HG03196 (cell line): ENCODE measurements around the gene CABP1.

Experiments used
- ATAC-seq: cut with Tn5 transposase; IDR thresholded peaks from one replicate; pipeline ENCODE4 v1.9.1; 2021; ENCODE audit not compliant: unreplicated experiment

CABP1 gene

DNA sequence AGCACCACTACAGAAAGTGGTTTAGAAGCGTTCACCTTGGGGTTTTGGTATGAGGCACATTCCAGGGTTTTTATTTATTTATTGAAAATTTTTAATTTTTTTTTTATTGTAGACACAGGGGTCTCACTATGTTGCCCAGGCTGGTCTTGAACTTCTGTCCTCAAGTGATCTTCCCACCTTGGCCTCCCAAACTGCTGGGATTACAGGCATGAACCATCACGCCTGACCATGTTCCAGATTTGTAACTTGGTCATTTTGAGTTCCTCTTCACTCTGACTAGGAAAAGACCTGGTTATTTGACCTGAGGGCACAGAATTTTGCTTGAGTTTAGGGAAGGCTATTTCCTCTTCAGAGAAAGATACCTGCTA is 49.6 kb downstream of the CABP1 start:
- ATAC-seq: no peak

DNA sequence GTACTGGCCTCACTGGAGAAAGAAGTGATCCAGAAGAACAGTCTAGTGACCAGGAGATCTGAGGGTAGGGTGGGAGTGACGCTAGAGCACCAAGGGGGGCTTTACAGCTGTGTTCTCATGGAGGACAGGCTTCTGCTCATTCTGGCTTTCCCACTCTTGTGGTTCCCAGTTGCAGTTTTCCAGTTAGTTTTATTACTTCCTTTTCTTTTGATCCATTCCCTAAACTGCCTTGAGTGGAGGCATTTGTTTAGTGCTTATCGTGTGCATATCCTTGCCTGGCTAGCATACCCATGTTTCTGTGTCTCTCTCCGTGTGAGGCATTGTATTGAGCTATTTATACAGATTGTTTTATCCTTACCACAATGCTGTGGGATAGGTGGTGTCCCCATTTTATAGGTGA is 50.6 kb downstream of the CABP1 start:
- no peak for ATAC-seq

DNA sequence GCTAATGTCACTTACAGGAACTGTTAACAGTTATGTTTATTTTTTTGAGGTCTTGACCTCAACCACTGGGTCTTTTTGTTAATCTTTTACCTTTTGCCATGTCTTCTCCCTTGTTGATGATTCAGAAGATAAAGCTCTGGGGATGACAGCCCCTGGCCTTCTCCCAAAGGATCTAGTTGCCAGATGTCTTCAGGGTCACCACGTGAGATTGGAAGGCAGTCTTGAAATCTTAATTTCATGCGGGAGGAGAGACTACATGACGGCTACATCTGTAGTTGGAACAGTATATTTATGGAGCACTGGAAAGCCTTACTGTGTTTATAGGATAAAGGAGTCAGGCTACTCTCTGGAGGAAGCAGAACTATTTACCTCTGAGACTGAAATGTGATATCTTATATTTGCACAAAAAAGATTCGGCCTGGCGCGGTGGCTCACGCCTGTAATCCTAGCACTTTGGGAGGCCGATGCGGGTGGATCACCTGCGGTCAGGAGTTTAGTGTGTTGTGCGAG is 52.2 kb downstream of the CABP1 start:
- no peak for ATAC-seq

DNA sequence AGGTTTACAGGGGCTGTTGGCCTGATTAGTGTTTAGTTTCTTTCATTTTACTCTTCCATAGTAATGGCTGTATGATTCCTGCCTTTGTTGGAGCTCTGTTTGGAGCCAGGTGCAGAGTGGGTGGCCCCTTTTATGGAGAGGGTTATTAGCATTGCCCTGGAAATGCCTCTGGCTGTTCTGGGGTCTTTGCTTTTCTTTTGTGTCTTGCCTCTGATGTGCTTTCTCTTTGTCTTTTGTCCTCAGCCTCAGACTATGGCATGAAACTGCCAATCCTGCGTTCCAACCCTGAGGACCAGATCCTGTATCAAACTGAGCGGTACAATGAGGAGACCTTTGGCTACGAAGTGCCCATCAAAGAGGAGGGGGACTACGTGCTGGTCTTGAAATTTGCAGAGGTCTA is 53.4 kb downstream of the CABP1 start:
- ATAC-seq: no peak

DNA sequence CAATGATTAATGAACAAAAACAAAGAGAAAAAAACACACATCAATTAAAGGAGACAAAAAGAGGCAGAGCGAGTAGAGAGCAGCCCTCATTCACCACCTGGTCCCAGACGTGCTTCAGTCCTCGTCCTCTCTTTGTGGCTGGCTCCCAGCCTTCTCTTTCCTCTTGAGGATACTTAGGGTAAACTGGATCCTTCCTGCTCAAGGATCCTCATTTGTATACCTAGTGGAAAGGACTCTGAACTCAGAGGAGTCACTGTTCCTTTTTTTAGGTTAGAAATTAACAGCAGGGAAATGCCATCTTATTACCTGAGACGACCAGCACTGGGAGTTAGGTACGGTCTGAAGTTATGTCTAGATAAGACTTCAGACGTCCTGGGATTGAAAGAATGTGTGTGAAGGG is 56.2 kb downstream of the CABP1 start:
- no peak for ATAC-seq

DNA sequence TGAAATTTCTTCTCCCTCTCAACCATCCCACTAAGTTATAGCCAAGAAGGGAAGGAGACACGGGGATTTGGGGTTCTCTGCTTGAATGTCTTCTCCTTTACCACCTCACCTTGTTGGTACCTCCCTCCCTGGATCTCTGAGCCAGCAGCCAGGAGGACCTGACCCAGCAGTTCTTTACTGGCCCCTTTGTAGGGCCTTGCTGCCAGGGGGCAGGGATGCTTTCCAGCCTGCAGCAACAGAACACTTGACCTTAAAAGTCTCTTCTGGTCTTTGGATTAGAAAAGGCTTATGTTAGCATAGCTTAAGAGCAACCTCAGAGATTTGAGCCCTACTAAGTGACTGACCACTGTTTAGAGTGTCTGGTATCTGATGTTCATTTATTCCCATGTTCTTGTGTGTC is 56.9 kb downstream of the CABP1 start:
- no peak for ATAC-seq

DNA sequence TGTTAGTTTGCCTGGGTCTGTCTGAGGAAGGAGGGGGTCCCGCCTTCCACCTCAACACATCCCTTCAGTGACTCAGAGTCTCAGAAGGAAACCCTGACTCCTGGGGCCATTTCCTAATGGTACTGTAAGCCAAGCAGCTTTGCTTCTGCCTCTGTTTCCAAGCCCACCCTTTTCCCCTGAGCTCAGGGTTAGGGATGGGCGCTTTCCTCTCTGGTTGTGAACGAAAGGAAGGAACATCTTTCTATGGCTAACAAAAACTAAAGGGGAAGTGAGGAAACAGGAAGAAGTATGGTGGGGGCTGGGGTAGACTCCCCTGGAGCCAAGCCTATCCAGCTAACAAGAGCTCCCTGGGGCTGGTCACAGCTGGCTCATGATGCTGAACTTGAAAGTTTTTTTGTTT is 58.2 kb downstream of the CABP1 start:
- no peak for ATAC-seq

DNA sequence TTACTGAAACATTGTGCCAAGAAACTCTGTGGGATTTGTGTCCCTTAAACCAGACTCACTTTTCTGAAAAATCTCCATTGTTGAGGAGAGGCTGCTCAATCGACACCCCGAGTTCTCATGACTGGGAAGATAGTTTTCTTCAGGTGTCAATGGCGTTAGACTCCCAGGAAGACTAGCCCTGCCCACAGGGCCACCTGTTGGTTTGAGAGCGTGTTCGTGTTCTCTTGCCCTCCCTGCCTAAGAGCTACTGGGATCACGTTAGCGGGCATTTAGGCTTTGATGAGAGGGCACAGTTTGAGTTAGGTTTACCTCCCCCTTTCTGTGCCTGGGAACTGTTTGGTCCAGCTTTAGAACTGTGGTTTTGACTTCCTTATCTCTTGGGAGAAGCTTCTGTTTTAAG is 59.1 kb downstream of the CABP1 start:
- ATAC-seq: no peak

DNA sequence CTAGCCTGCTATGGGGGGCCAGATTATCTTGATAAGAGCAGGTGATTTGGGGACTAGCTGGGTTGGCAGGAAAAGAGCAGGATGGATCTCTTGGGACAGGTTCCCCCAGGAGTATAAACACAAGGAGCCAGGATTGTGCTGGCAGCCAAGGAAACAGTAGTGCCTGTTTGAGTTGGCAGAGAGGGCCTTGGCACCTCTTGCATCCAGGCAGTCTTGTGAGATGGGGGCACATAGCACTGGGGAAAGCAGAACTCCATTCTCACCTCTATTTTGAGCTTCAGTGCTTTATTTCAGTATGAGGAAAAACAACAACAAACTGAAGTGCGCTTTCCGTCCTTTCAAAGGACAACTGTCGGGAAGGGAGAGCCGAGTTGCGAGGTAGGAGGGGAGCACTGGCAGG is 60.5 kb downstream of the CABP1 start:
- no peak for ATAC-seq

DNA sequence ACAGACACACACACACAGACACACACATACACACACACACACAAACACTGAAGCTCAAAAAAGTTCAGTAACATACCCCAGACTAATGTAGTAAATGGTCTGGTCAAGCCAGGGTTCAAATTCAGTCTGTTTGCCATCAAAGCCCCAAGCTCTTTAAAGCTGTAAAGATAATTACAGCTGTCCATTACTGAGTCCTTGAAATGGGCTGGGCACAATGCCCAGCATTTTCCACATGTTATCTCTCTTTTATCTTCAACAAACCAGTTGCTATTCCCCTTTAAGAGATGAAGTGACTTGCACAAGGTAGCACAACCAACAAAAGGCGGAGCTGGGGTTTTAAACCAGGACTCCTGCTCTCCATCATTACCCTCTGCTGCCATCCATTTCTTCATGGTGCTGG is 62.2 kb downstream of the CABP1 start:
- ATAC-seq: no peak

DNA sequence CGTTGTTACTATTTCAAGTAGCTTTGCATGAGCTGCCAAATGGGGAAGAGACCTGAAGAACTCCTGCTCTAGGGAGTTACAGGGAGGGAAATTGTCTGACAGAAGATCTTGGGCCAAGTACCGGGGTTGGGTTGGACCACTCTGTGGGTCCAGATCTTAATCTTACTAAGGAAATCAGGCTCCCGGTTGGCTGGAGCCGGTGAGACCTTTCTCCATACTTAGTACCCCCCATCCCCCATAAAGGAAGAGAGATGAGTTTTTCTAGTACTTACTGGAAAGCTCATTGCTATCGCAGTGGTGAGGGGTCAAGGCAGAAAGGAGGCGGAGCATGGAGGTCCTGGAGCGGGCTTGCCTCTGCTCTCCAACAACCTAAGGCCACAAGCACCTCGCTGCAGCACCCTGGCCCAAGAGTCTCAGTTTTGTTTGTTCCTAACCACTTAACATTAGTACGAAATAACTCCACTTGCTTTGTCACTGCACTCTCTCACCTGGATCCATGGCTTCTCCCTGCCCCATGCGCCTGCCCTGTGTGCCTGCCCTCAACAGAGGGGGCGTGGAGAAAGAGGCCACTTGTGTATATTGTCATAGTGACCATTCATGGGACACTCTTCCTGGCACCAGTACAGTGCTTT is 63.0 kb downstream of the CABP1 start:
- ATAC-seq: no peak

DNA sequence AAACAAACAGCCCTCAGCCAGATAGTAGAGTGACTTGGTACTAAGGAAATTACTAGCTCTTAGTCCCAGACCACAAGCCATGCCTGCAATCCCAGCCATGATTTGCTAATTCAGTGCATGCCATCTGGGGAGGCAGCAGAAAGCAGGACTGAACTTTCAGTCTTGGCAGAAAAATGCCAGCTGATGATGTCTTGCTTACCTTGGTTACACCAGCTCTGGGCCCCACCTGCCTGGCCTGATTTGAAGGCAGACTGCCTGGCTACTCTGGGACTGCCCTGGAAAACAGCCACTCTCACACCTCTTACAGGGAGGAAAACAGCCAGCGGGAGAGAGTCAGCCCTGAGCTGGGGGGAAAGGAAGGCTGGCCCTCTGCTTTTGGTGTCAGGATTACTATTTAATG is 65.2 kb downstream of the CABP1 start:
- ATAC-seq: no peak

DNA sequence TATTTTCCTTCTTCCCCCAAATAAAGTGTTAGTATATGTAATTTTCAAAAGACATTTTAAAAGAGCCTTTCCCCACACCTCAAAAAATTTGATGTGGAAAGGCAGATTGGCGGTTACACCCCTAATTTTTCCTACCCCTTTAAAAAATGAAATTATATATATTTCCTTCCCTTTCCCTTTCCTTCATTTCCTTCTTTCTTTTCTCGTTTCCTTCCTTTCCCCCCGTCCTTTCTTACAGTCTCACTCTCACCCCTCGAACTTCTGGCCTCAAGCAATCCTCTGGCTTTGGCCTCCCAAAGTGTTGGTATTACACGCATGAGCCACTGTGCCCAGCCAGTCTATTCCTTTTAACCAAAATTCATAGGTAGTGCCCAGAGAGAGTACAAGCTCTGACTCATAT is 65.6 kb downstream of the CABP1 start:
- ATAC-seq: no peak

DNA sequence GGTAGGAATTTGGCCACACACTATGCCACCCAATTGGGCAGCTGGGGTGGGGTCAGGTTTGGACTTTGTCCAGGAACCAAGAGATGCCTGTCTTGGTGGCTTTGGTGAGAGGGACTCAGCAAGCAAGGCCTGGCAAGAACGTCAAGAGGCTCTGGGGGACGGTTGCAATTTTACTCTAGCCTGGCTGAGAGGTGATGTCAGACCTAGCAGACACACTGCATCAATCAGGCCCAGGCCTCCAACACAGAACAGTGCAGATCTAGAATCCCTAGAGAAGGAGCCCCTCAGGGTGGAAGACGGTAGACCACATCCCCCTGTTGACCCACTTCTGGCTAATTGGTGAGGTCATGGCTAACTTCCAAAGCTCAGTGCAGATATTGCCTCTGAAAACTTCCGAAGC is 68.2 kb downstream of the CABP1 start:
- no peak for ATAC-seq

DNA sequence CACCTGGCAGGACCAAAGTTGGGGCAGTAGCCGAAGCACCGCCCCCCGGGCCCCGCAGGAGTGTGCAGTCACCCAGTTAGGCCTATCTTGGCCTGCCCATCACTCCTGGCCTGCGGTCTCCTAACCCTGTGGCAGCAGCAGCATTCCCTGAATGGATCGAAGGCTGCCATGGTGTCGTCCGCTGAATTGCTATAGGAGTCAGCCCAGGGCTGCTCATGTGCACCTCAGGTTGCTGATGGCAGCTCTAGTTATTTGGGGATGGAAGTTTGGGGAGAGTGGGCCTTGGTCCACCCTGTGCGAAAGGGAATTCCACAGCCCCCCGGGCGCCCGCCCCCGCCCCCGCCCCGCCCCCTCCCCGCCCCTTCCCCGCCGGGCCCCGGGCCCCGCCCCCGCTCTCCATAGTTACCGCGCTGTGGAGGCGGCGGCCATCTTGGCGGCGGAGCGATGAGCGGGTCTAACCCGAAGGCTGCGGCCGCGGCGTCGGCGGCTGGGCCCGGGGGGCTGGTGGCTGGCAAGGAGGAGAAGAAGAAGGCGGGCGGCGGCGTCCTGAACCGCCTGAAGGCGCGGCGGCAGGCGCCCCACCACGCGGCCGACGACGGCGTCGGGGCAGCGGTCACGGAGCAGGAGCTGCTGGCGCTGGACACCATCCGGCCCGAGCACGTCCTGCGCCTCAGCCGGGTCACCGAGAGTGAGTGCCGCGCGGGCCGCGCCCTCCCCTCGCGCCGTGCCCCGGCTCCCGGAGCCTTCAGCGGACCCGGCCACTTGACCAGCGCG is 69.8 kb downstream of the CABP1 start, which contains the start of gene UNC119B:
Gene UNC119B, plus strand, starts transcription at position 428 of the 774 bp plus-strand sequence. Its CDS starts 17 bp downstream, at position 445.
- peak; percentile 77 for ATAC-seq

DNA sequence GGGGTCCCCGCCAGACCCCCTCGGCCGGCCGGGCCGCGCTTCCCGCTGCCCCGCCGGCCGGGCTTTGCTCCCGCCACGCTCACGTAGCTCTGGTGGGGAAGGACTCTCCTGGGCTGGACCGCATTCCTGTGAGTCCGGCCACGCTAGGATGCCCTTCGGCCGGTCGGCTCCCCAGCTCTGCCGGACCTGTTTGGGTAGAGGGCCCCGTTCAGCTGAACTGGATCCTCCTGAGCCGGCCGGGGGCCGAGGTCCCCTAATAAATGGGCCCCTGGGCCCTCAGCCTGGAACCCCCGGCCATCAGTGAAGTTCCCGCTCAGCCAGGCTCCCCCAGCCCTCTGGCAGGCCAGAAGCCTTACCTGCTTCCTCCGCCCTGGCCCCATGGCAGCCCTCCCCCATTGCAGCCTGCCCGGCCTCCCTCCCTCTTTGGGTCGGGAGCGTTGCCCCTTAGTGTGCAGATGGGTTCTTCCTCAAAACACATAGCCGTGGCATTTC is 70.4 kb downstream of the CABP1 start:
- peak; percentile 25 for ATAC-seq

DNA sequence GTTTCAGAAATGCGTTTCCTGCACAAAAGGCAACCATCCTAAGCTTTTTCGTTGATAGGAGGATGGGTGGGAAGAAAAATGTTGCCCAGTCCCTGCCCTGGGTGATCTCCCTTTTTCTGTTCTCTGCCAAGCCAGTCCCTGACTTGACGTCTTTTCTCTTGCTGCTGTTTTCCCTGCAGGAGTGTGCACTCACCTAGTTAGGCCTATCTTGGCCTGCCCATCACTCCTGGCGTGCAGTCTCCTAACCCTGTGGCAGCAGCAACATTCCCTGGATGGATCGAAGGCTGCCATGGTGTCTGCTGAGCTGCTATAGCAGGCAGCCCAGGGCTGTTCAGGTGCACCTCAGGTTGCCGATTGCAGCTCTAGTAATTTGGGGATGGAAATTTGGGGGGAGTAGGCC is 71.0 kb downstream of the CABP1 start:
- no peak for ATAC-seq

DNA sequence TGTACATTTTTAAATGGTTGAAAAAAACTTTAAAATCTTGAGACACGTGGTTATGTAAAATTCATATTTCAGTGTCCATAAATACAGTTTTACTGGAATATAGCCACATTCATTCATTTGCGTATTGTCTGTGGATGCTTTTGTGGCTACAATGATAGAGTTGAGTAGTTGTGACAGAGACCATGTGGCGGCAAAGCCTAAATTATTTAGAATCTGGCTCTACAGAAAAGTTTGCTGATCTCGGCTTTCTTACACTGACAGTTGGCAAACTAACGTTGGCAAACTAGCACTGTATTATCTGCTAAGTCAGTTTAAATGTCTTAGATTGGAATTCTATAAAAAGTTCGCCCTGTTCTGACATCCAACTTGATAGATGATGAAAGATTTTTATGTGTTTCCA is 72.2 kb downstream of the CABP1 start:
- ATAC-seq: no peak

DNA sequence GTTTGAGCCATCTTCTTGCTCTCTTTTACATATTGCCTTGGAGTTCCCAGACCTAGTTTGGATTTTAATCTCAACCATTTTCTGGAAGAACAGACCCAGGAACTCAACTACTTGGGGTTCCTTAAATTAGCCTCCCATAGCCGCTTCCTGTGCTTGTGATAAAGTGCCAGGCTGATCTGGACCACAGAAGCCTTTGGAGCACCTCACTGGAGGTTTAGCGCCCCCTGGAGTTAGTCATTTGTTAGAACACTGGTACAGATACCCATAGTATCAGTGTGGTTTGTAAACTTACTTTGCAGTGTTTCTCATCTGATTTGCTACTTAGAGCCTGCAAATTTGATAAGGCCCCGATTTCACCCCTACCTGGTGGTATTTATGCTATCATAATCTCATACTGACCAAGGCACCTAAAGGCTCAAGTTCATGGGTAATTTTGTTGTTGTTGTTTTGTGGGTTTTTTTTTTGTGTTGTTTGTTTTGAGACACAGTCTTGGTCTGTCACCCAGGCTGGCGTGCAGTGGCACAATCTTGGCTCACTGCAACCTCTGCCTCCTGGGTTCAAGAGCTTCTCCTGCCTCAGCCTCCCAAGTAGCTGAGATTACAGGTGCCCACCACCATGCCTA is 73.5 kb downstream of the CABP1 start:
- no peak for ATAC-seq
